Measurements from ENCODE around the gene GABRG3.

DNA sequence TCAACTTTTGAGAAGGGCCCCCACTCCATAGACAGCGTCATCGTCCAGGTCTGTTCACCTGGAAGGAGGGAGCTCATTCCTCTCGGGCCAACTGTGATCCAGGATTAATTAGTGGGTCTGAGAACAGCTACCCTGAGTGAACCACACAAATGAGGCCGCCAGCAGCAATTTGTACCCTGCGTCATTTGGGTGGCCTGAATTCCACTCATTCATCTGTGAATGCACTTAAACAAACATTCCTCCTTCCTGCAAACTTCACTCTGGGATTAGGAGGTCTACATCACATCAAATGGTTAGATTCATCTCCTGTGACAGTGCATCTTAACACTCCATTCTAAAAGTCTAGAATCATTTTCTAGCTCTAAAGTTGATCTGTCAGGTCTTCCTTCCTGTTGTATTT is 201.8 kb downstream of the GABRG3 start:
- TF ChIP-seq, protein P1, sequence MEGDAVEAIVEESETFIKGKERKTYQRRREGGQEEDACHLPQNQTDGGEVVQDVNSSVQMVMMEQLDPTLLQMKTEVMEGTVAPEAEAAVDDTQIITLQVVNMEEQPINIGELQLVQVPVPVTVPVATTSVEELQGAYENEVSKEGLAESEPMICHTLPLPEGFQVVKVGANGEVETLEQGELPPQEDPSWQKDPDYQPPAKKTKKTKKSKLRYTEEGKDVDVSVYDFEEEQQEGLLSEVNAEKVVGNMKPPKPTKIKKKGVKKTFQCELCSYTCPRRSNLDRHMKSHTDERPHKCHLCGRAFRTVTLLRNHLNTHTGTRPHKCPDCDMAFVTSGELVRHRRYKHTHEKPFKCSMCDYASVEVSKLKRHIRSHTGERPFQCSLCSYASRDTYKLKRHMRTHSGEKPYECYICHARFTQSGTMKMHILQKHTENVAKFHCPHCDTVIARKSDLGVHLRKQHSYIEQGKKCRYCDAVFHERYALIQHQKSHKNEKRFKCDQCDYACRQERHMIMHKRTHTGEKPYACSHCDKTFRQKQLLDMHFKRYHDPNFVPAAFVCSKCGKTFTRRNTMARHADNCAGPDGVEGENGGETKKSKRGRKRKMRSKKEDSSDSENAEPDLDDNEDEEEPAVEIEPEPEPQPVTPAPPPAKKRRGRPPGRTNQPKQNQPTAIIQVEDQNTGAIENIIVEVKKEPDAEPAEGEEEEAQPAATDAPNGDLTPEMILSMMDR (IDR thresholded peaks at IDR 0.05) = no peak
- TF ChIP-seq POLR2A (IDR thresholded peaks at IDR 0.05) = no peak
